Aorta (tissue), 5 donors: ENCODE data around the gene SRC. TPM values are rescaled to one million over a fixed set of nuclear protein-coding genes. Genes with fewer than 3 reads are reported as not detected.

Experiments used
- ATAC-seq: fragments of 200-7000 bp; cut with Tn5 transposase; one replicate; pipeline ENCODE4 v1.9.1; 2022; ENCODE audit warnings: moderate library complexity; ENCODE audit not compliant: low FRiP score
- DNase-seq, 2 donors: peaks; one replicate each; pipeline ENCODE4 v3.0.0-alpha.2; 2020
- H3K27ac ChIP-seq, 2 donors: one replicate each; pipeline ENCODE4 v1.5.1; 2013; ENCODE audit warnings: low read length in 2 of 2, mild to moderate bottlenecking in 2 of 2, moderate library complexity in 2 of 2, control low read depth in 1 of 2, inconsistent platforms in 1 of 2, low read depth in 1 of 2
- H3K27me3 ChIP-seq, 2 donors: one replicate each; pipeline ENCODE4 v1.6.1; 2013; ENCODE audit warnings: control low read depth in 1 of 2, low read length in 1 of 2, mild to moderate bottlenecking in 1 of 2, moderate library complexity in 1 of 2; ENCODE audit not compliant: insufficient read depth in 2 of 2, control insufficient read depth in 1 of 2
- H3K36me3 ChIP-seq, 2 donors: one replicate each; pipeline ENCODE4 v1.6.1; 2013; ENCODE audit warnings: control low read depth in 1 of 2, low read length in 1 of 2, mild to moderate bottlenecking in 1 of 2; ENCODE audit not compliant: insufficient read depth in 2 of 2, control insufficient read depth in 1 of 2
- H3K4me1 ChIP-seq, 2 donors: one replicate each; pipeline ENCODE4 v1.6.1; 2013; ENCODE audit warnings: low read length in 2 of 2, control low read depth in 1 of 2, mild to moderate bottlenecking in 1 of 2, moderate library complexity in 1 of 2; ENCODE audit not compliant: insufficient read depth in 2 of 2, control insufficient read depth in 1 of 2
- H3K4me3 ChIP-seq, 2 donors: one replicate each; pipeline ENCODE4 v1.5.1; 2013; ENCODE audit warnings: low read length in 2 of 2, control low read depth in 1 of 2, mild to moderate bottlenecking in 1 of 2
- H3K9me3 ChIP-seq: one replicate; pipeline ENCODE4 v1.6.1; 2013; ENCODE audit warnings: mild to moderate bottlenecking, low read length; ENCODE audit not compliant: control insufficient read depth
- WGBS, 2 donors: extraction: QIAGEN DNeasy Blood & Tissue Kit; methylation state at CpG; one replicate each; pipeline ENCODE4 v1.1.7; 2013; 5-methylcytosine and 5-hydroxymethylcytosine counted together
- intact Hi-C, 2 donors: fragments of 100-400 bp; cut with DNase I; formaldehyde crosslinking; loops; one replicate each; pipeline versions ENCODE4 v1.14.2 to v1.15.0; 2022
- polyA plus RNA-seq, 2 donors: library from polyadenylated mRNA; stranded (reverse); fragments of 200-250 nt; gene quantifications; one replicate each; pipeline ENCODE4 v1.2.3, GENCODE V29; 2013
- total RNA-seq, 2 donors: library from RNA; stranded (reverse); fragmentation: NEBNext Ultra II Directional; extraction: Animal tissue kit (Norgen Biotek cat#: 25700); gene quantifications; one replicate each; pipeline ENCODE4 v1.2.1, GENCODE V29; 2021
- donor health status: healthy with polysubstance abuse.
- donor health status: Bipolar disorder and iron deficiency.
- donor health status: DM: no; HTN: no; CAD: no.
- donor health status: DM: no; HTN: no; CAD: no.
- donor health status: DM: yes; HTN: yes; CAD: no.

The SRC gene
- total and polyA plus RNA-seq, 4 donors, result 16.7 to 72.4 (median 41.2) TPM

GRCh38 chr20:37343994-37344355, 2.0 kb upstream of the SRC start:
- 88 to 92% methylated on average over 4 of the region's 4 CpGs for WGBS, 2 donors
- no peak overlapping the region for H3K27ac ChIP-seq
- no peak overlapping the region for H3K4me3 ChIP-seq
- ATAC-seq (no peak), DNase-seq (no peak)
- no peaks in the 10 kb centered on the region for H3K4me1 ChIP-seq
- no peaks in the 10 kb centered on the region for H3K9me3 ChIP-seq
- H3K36me3 ChIP-seq, result no peaks in the 10 kb centered on the region
- no peaks in the 10 kb centered on the region for H3K27me3 ChIP-seq
- intact Hi-C loops, result no loop called here

- Histone ChIP-seq H3K36me3 (no peaks in the 10 kb centered on the region), H3K9me3 (no peaks in the 10 kb centered on the region), H3K27me3 (no peaks in the 10 kb centered on the region), H3K4me1 (no peaks in the 10 kb centered on the region), H3K27ac (peak overlapping the region in 1 of 2 donors; percentile 4), H3K4me3 (no peak overlapping the region)
- ATAC-seq (no peak), DNase-seq (peak in 1 of 2 donors; percentile 69)
- 87 to 97% methylated on average over 10 of the region's 10 CpGs for WGBS, 2 donors
- intact Hi-C loops, result loop anchor here in 1 of 2 donors (5.0 kb wide), 1 partner anchor 57 kb away; the partner anchor contains the start of gene MANBAL
These were observed 1.2 kb upstream of the SRC start for GRCh38 chr20:37344506-37345338.

GRCh38 chr20:37346236-37346534, 245 bp downstream of the SRC start:
- no peaks in the 10 kb centered on the region for H3K9me3 ChIP-seq
- H3K36me3 ChIP-seq, result no peaks in the 10 kb centered on the region
- no peaks in the 10 kb centered on the region for H3K4me1 ChIP-seq
- H3K4me3 ChIP-seq, result peak overlapping the region; percentile 87 to 96
- WGBS, 2 donors, result 2% methylated on average over 12 to 35 of the region's 35 CpGs
- no peak for ATAC-seq
- intact Hi-C loops, result loop anchor here (2.0 to 5.0 kb wide), 3 partner anchors 39 to 59 kb away; partner anchors contain the start of gene MANBAL (in 2 of the 2)
- peak overlapping the region in 1 of 2 donors; percentile 71 for H3K27ac ChIP-seq
- no peak for DNase-seq
- H3K27me3 ChIP-seq, result no peaks in the 10 kb centered on the region

- peak overlapping the region; percentile 71 to 74 for H3K27ac ChIP-seq
- DNase-seq (peak in 1 of 2 donors; percentile 71), ATAC-seq (no peak)
- peak overlapping the region; percentile 87 to 96 for H3K4me3 ChIP-seq
- no peaks in the 10 kb centered on the region for H3K27me3 ChIP-seq
- intact Hi-C loops, result loop anchor here (2.0 to 5.0 kb wide), 3 partner anchors 38 to 59 kb away; partner anchors contain the start of gene MANBAL (in 2 of the 2)
- H3K9me3 ChIP-seq, result no peaks in the 10 kb centered on the region
- no peaks in the 10 kb centered on the region for H3K36me3 ChIP-seq
- H3K4me1 ChIP-seq, result no peaks in the 10 kb centered on the region
- WGBS, 2 donors, result 5 to 9% methylated on average over 21 to 22 of the region's 22 CpGs
These were observed 801 bp downstream of the SRC start for GRCh38 chr20:37346535-37347346.

- no peak for ATAC-seq
- no peak for DNase-seq
- no peaks in the 10 kb centered on the region for H3K4me1 ChIP-seq
- H3K9me3 ChIP-seq, result no peaks in the 10 kb centered on the region
- intact Hi-C loops, result loop anchor here (2.0 to 5.0 kb wide), 3 partner anchors 37 to 60 kb away; partner anchors contain the start of gene MANBAL (in 2 of the 2)
- H3K36me3 ChIP-seq, result no peaks in the 10 kb centered on the region
- H3K27ac ChIP-seq, result peak overlapping the region in 1 of 2 donors; percentile 74
- 62 to 70% methylated on average over 7 of the region's 7 CpGs for WGBS, 2 donors
- no peak overlapping the region for H3K4me3 ChIP-seq
- H3K27me3 ChIP-seq, result no peaks in the 10 kb centered on the region
These were observed 1.4 kb downstream of the SRC start for GRCh38 chr20:37347347-37347823.

GRCh38 chr20:37347891-37348791, 2.2 kb downstream of the SRC start:
- Histone ChIP-seq H3K27ac (peak overlapping the region in 1 of 2 donors; percentile 53), H3K4me3 (no peak overlapping the region), H3K4me1 (no peaks in the 10 kb centered on the region), H3K9me3 (no peaks in the 10 kb centered on the region), H3K36me3 (no peaks in the 10 kb centered on the region), H3K27me3 (no peaks in the 10 kb centered on the region)
- no peak for ATAC-seq
- intact Hi-C loops, result loop anchor here (2.0 to 5.0 kb wide), 3 partner anchors 37 to 61 kb away; partner anchors contain the start of gene MANBAL (in 2 of the 2)
- 50 to 57% methylated on average over 11 of the region's 11 CpGs for WGBS, 2 donors
- DNase-seq, result peak in 1 of 2 donors; percentile 54

- WGBS, 2 donors, result 71 to 79% methylated on average over 7 of the region's 7 CpGs
- Histone ChIP-seq H3K4me1 (no peaks in the 10 kb centered on the region), H3K4me3 (no peak overlapping the region), H3K27ac (peak overlapping the region in 1 of 2 donors; percentile 23), H3K9me3 (no peaks in the 10 kb centered on the region), H3K36me3 (no peaks in the 10 kb centered on the region), H3K27me3 (no peaks in the 10 kb centered on the region)
- intact Hi-C loops, result loop anchor here in 1 of 2 donors (5.0 kb wide), 1 partner anchor 62 kb away; the partner anchor contains the start of gene MANBAL
- ATAC-seq (no peak), DNase-seq (no peak)
These were observed 3.0 kb downstream of the SRC start for GRCh38 chr20:37348792-37349516.
